WTC11 (cell line): Measurements from ENCODE around the gene ENPP7.

Experiments
- ATF3 ChIP-seq: sonication (generic); formaldehyde crosslinking; conservative IDR thresholded peaks from 2 replicates; pipeline ENCODE4 v1.8.1; 2022; ENCODE audit warnings: mild to moderate bottlenecking, missing genetic modification reagents
- CTCF ChIP-seq: fragments of 200-600 bp; IDR thresholded peaks from 2 replicates; pipeline ENCODE4 v1.8.0; 2022; ENCODE audit warnings: antibody characterized with exemption
- MYBL2 ChIP-seq: sonication (generic); formaldehyde crosslinking; IDR thresholded peaks from 2 replicates; pipeline ENCODE4 v1.8.1; 2023; ENCODE audit warnings: mild to moderate bottlenecking, moderate library complexity, missing genetic modification reagents

- TF ChIP-seq CTCF (no peak), MYBL2 (CRISPR knock-in tag) (no peak), ATF3 (CRISPR knock-in tag) (no peak)
Measured at GRCh38 chr17:79788989-79789942, 58.5 kb downstream of the ENPP7 start.
